Trophoblast cell (in vitro differentiated cells and primary cell): ENCODE results near the gene ENPP3.

Source experiments
- DNase-seq, 2 donors: peaks; one replicate each; pipeline ENCODE4 v3.0.0-alpha.2; 2016
- H2AFZ ChIP-seq: 2 replicates; pipeline ENCODE4 v1.6.1; 2013; ENCODE audit warnings: low read length, moderate library complexity, mild to moderate bottlenecking; ENCODE audit not compliant: insufficient read depth, poor library complexity
- H2AK5ac ChIP-seq: 2 replicates; pipeline ENCODE4 v1.6.1; 2013; ENCODE audit warnings: mild to moderate bottlenecking, low read length
- H2BK120ac ChIP-seq: 2 replicates; pipeline ENCODE4 v1.6.1; 2013; ENCODE audit warnings: low read length, mild to moderate bottlenecking, moderate library complexity; ENCODE audit not compliant: insufficient read depth, poor library complexity
- H2BK12ac ChIP-seq: 2 replicates; pipeline ENCODE4 v1.6.1; 2013; ENCODE audit warnings: mild to moderate bottlenecking, low read length, moderate library complexity
- H2BK5ac ChIP-seq: 2 replicates; pipeline ENCODE4 v1.6.1; 2013; ENCODE audit warnings: low read length, low read depth, moderate library complexity, mild to moderate bottlenecking; ENCODE audit not compliant: poor library complexity
- H3K14ac ChIP-seq: 2 replicates; pipeline ENCODE4 v1.6.1; 2013; ENCODE audit warnings: mild to moderate bottlenecking, low read length
- H3K18ac ChIP-seq: 2 replicates; pipeline ENCODE4 v1.6.1; 2013; ENCODE audit warnings: mild to moderate bottlenecking, low read length
- H3K23ac ChIP-seq: 2 replicates; pipeline ENCODE4 v1.6.1; 2013; ENCODE audit warnings: low read length
- H3K27ac ChIP-seq: 2 replicates; pipeline ENCODE4 v1.5.1; 2013; ENCODE audit warnings: low read depth, mild to moderate bottlenecking, inconsistent platforms, low read length, moderate library complexity
- H3K27me3 ChIP-seq: 2 replicates; pipeline ENCODE4 v1.6.1; 2013; ENCODE audit warnings: inconsistent platforms, mild to moderate bottlenecking, low read length, moderate library complexity; ENCODE audit not compliant: insufficient read depth
- H3K36me3 ChIP-seq, 2 experiments: 1 replicate in 1 of 2; 2 replicates in 1 of 2; pipeline ENCODE4 v1.6.1; 2013; ENCODE audit warnings: low read length in 2 of 2, mild to moderate bottlenecking in 2 of 2, moderate library complexity in 1 of 2; ENCODE audit not compliant: insufficient read depth in 2 of 2, control insufficient read depth in 1 of 2
- H3K4ac ChIP-seq: 2 replicates; pipeline ENCODE4 v1.6.1; 2013; ENCODE audit warnings: low read depth, mild to moderate bottlenecking, low read length, moderate library complexity
- H3K4me1 ChIP-seq, 2 experiments: 1 replicate in 1 of 2; 2 replicates in 1 of 2; pipeline ENCODE4 v1.6.1; 2013; ENCODE audit warnings: low read length in 2 of 2, mild to moderate bottlenecking in 2 of 2, moderate library complexity in 1 of 2; ENCODE audit not compliant: insufficient read depth in 2 of 2, control insufficient read depth in 1 of 2
- H3K4me2 ChIP-seq: 2 replicates; pipeline ENCODE4 v1.6.1; 2013; ENCODE audit warnings: inconsistent platforms, mild to moderate bottlenecking, low read length, moderate library complexity
- H3K4me3 ChIP-seq: 2 replicates; pipeline ENCODE4 v1.5.1; 2013; ENCODE audit warnings: mild to moderate bottlenecking, low read depth, low read length, inconsistent platforms
- H3K79me1 ChIP-seq: one replicate; pipeline ENCODE4 v1.6.1; 2013; ENCODE audit warnings: low read length
- H3K79me2 ChIP-seq: 2 replicates; pipeline ENCODE4 v1.6.1; 2013; ENCODE audit warnings: low read length, mild to moderate bottlenecking; ENCODE audit not compliant: control insufficient read depth, insufficient read depth, poor library complexity
- H3K9ac ChIP-seq: 2 replicates; pipeline ENCODE4 v1.6.1; 2013; ENCODE audit warnings: mild to moderate bottlenecking, low read length
- H3K9me3 ChIP-seq: 2 replicates; pipeline ENCODE4 v1.6.1; 2013; ENCODE audit warnings: low read depth, mild to moderate bottlenecking, control low read depth, inconsistent platforms, low read length; ENCODE audit not compliant: insufficient read depth
- H4K12ac ChIP-seq: 2 replicates; pipeline ENCODE4 v1.6.1; 2013; ENCODE audit warnings: low read depth, mild to moderate bottlenecking, low read length, moderate library complexity
- H4K8ac ChIP-seq: 2 replicates; pipeline ENCODE4 v1.6.1; 2013; ENCODE audit warnings: low read depth, mild to moderate bottlenecking, low read length, moderate library complexity
- H4K91ac ChIP-seq: one replicate; pipeline ENCODE4 v1.6.1; 2013; ENCODE audit warnings: low read depth, mild to moderate bottlenecking, low read length, moderate library complexity
- WGBS: extraction: QIAGEN DNeasy Blood & Tissue Kit; methylation state at CpG from one replicate; pipeline ENCODE4 v1.1.7; 2013; ENCODE audit warnings: missing lambda C conversion rate; ENCODE audit not compliant: insufficient read length, insufficient coverage; ENCODE audit errors: extremely low coverage; 5-methylcytosine and 5-hydroxymethylcytosine counted together

The ENPP3 gene

GRCh38 chr6:131776985-131777384 lies 139.9 kb downstream of the ENPP3 start:
- Histone ChIP-seq H3K4me1 (no peaks in the 10 kb centered on the region), H2BK120ac (no peak overlapping the region), H3K4me2 (no peak overlapping the region), H3K36me3 (no peaks in the 10 kb centered on the region), H3K27ac (no peak overlapping the region), H2AK5ac (no peak overlapping the region), H3K23ac (no peak overlapping the region), H3K4ac (no peak overlapping the region), H2BK5ac (no peak overlapping the region), H4K91ac (no peak overlapping the region), H2AFZ (no peak overlapping the region), H3K18ac (no peak overlapping the region), H3K79me1 (no peaks in the 10 kb centered on the region), H2BK12ac (no peak overlapping the region), H3K9me3 (no peaks in the 10 kb centered on the region), H3K14ac (no peak overlapping the region), H3K27me3 (no peaks in the 10 kb centered on the region), H3K79me2 (no peaks in the 10 kb centered on the region), H3K4me3 (no peak overlapping the region), H4K8ac (no peak overlapping the region), H4K12ac (no peak overlapping the region), H3K9ac (no peak overlapping the region)
- DNase-seq: no peak
- no CpG with 5 or more reads among the region's 2 CpGs for WGBS

DNA sequence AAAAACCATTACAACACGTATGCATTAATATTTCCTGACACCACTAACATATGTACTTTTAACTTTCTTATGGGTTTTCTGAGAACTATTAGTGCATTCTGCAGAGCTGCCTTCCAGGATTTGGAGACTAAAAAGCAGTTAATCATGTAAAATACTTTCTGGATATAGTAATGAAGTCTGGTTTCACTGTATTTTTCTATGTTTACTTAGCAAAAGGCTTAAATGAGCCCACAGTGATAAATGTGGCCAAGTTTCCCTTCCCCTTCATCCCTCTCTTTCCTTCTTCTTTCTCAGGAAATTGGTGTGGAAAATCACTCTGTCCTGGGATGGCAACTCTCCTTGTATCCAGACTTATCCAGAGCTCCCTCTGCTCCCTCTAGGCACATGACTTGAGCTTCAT lies 141.1 kb downstream of the ENPP3 start:
- H3K79me1 ChIP-seq: no peaks in the 10 kb centered on the region
- no peak overlapping the region for H3K27ac ChIP-seq
- no peak overlapping the region for H3K4ac ChIP-seq
- no peak overlapping the region for H4K12ac ChIP-seq
- H3K9ac ChIP-seq: no peak overlapping the region
- H2BK120ac ChIP-seq: no peak overlapping the region
- no peak overlapping the region for H2BK12ac ChIP-seq
- no peak for DNase-seq
- no peaks in the 10 kb centered on the region for H3K36me3 ChIP-seq
- H4K91ac ChIP-seq: no peak overlapping the region
- H3K4me2 ChIP-seq: no peak overlapping the region
- H2AK5ac ChIP-seq: no peak overlapping the region
- H3K18ac ChIP-seq: no peak overlapping the region
- no peaks in the 10 kb centered on the region for H3K79me2 ChIP-seq
- no peak overlapping the region for H3K23ac ChIP-seq
- WGBS: no CpG with 5 or more reads among the region's 1 CpG
- no peaks in the 10 kb centered on the region for H3K9me3 ChIP-seq
- no peak overlapping the region for H2BK5ac ChIP-seq
- H2AFZ ChIP-seq: no peak overlapping the region
- no peak overlapping the region for H3K14ac ChIP-seq
- no peak overlapping the region for H4K8ac ChIP-seq
- no peaks in the 10 kb centered on the region for H3K4me1 ChIP-seq
- no peak overlapping the region for H3K4me3 ChIP-seq
- H3K27me3 ChIP-seq: no peaks in the 10 kb centered on the region

GRCh38 chr6:131779304-131779703 lies 142.2 kb downstream of the ENPP3 start:
- Histone ChIP-seq H3K18ac (no peak overlapping the region), H3K4me2 (no peak overlapping the region), H3K79me1 (no peaks in the 10 kb centered on the region), H3K9ac (no peak overlapping the region), H3K4me1 (no peaks in the 10 kb centered on the region), H2AFZ (no peak overlapping the region), H3K9me3 (no peaks in the 10 kb centered on the region), H3K4ac (no peak overlapping the region), H3K27me3 (no peaks in the 10 kb centered on the region), H3K14ac (no peak overlapping the region), H3K23ac (no peak overlapping the region), H4K91ac (no peak overlapping the region), H3K79me2 (no peaks in the 10 kb centered on the region), H2BK12ac (no peak overlapping the region), H3K4me3 (no peak overlapping the region), H4K12ac (no peak overlapping the region), H2AK5ac (no peak overlapping the region), H4K8ac (no peak overlapping the region), H3K36me3 (no peaks in the 10 kb centered on the region), H2BK5ac (no peak overlapping the region), H2BK120ac (no peak overlapping the region), H3K27ac (no peak overlapping the region)
- no peak for DNase-seq
- no CpG with 5 or more reads among the region's 2 CpGs for WGBS

DNA sequence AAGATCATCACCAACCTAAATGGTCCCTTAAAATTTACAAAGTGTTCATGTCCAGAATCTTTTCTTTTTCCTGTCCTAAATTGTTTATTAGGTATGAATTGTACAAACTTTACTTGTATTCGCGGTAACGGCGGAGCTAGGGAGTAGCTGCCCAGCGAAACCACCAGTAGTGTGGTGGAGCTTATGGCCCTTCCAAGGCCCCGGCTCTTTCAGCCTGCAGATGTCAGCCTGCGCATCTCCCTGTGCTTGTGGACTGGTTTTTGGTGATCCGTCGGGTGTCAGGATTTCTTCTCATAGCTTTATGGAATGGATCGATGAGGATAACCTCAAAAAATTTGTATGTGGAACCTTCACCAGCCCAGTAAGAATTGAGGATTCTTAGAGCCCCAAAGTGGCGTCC lies 143.5 kb downstream of the ENPP3 start:
- no peak overlapping the region for H2BK5ac ChIP-seq
- H2BK120ac ChIP-seq: no peak overlapping the region
- H4K8ac ChIP-seq: no peak overlapping the region
- H3K27me3 ChIP-seq: no peaks in the 10 kb centered on the region
- H4K12ac ChIP-seq: no peak overlapping the region
- WGBS: no CpG with 5 or more reads among the region's 11 CpGs
- H3K14ac ChIP-seq: no peak overlapping the region
- H3K36me3 ChIP-seq: no peaks in the 10 kb centered on the region
- no peak overlapping the region for H3K9ac ChIP-seq
- H3K23ac ChIP-seq: no peak overlapping the region
- no peak overlapping the region for H4K91ac ChIP-seq
- no peaks in the 10 kb centered on the region for H3K4me1 ChIP-seq
- no peak for DNase-seq
- no peaks in the 10 kb centered on the region for H3K79me2 ChIP-seq
- H3K4me2 ChIP-seq: no peak overlapping the region
- H3K18ac ChIP-seq: no peak overlapping the region
- no peak overlapping the region for H2AFZ ChIP-seq
- H3K9me3 ChIP-seq: no peaks in the 10 kb centered on the region
- H2AK5ac ChIP-seq: no peak overlapping the region
- H3K4ac ChIP-seq: no peak overlapping the region
- H2BK12ac ChIP-seq: no peak overlapping the region
- H3K4me3 ChIP-seq: no peak overlapping the region
- no peaks in the 10 kb centered on the region for H3K79me1 ChIP-seq
- no peak overlapping the region for H3K27ac ChIP-seq
